ENCODE data around the gene ATP8B1. TPM values are rescaled to one million over a fixed set of nuclear protein-coding genes. Genes with fewer than 3 reads are reported as not detected.

ATP8B1 gene
- polyA plus RNA-seq, 2 of the 4 experiments (the other 2 are of a cell fraction): 7.1 to 23.4 TPM

GRCh38 chr18:57759650-57760049 lies 43.5 kb downstream of the ATP8B1 start:
- Histone ChIP-seq H3K27ac (peak overlapping the region; percentile 90 to 91), H3K4me2 (peak overlapping the region; percentile 70), H3K9me3 (no peaks in the 10 kb centered on the region), H3K4me3 (peak overlapping the region; percentile 34; the same call in 2 of the 3 replicates), H3K4me1 (peaks cover 35% of the 10 kb centered on the region)
- DNase-seq (ENCODE audit: low read depth in 1 of 2, low spot score in 1 of 2): peak in 1 of 2 experiments; percentile 82
- WGBS (ENCODE audit: missing lambda C conversion rate): 6% methylated on average over 13 of the region's 13 CpGs
- TF ChIP-seq KDM5A (IDR thresholded peaks at IDR 0.05) (no peak), RAD21 (conservative IDR thresholded peaks at IDR 0.05 in 1 of 2, IDR thresholded peaks at IDR 0.05 in 1 of 2) (0 out of 5 replicates have a peak, but pooled peaks of 1 of the 2 experiments have one; percentile 25), MAZ (IDR thresholded peaks at IDR 0.05; ENCODE audit: borderline replicate concordance, low read depth, low read length) (no peak), BHLHE40 (IDR thresholded peaks at IDR 0.05; ENCODE audit: low read depth, low read length) (no peak), GATA3 (IDR thresholded peaks at IDR 0.05; ENCODE audit: borderline replicate concordance) (0 out of 2 replicates have a peak, but pooled peaks have one; percentile 30), FOSB (CRISPR knock-in tag; IDR thresholded peaks at IDR 0.05) (no peak), PHF8 (IDR thresholded peaks at IDR 0.05; ENCODE audit: borderline replicate concordance, low read depth) (no peak), ZFP36 (IDR thresholded peaks at IDR 0.05; ENCODE audit: borderline replicate concordance, partially characterized antibody) (no peak), ELK1 (IDR thresholded peaks at IDR 0.05; ENCODE audit: low read depth, low read length) (no peak), CHD2 (IDR thresholded peaks at IDR 0.05; ENCODE audit: low read length, partially characterized antibody) (no peak), BCL3 (IDR thresholded peaks at IDR 0.05) (no peak), KDM1A (IDR thresholded peaks at IDR 0.05; ENCODE audit: low read depth) (no peak), NR3C1 (IDR thresholded peaks at IDR 0.05) (no peak), ZNF302 (CRISPR knock-in tag; IDR thresholded peaks at IDR 0.05) (no peak), JUN (IDR thresholded peaks at IDR 0.05) (peak in 1 of 2 experiments; percentile 39; a peak in 1 of 5 replicates), HDAC2 (IDR thresholded peaks at IDR 0.05) (no peak), ZC3H11A (IDR thresholded peaks at IDR 0.05) (no peak), POLR2AphosphoS2 (conservative IDR thresholded peaks at IDR 0.05; ENCODE audit: low read length) (no peak), JUNB (IDR thresholded peaks at IDR 0.05) (peak; percentile 13; the same call in 1 of the 2 replicates), ESRRA (IDR thresholded peaks at IDR 0.05; ENCODE audit: borderline replicate concordance, low read length) (no peak), RCOR1 (IDR thresholded peaks at IDR 0.05; ENCODE audit: low read depth, low read length) (no peak), CTCF (IDR thresholded peaks at IDR 0.05) (no peak), NPAS2 (CRISPR knock-in tag; IDR thresholded peaks at IDR 0.05; ENCODE audit: borderline replicate concordance) (no peak), FOSL2 (IDR thresholded peaks at IDR 0.05) (peak; percentile 72), FOSL2 (CRISPR knock-in tag; IDR thresholded peaks at IDR 0.05) (peak; percentile 87), NFE2L2 (conservative IDR thresholded peaks at IDR 0.05; ENCODE audit: low read length) (no peak), RNF2 (IDR thresholded peaks at IDR 0.05; ENCODE audit: borderline replicate concordance, low read depth) (no peak), EP300 (IDR thresholded peaks at IDR 0.05) (0 out of 5 replicates have a peak, but pooled peaks of 1 of the 2 experiments have one; percentile 15), CEBPB (IDR thresholded peaks at IDR 0.05) (peak; percentile 74 to 89)
- TF ChIP-seq, protein P1, sequence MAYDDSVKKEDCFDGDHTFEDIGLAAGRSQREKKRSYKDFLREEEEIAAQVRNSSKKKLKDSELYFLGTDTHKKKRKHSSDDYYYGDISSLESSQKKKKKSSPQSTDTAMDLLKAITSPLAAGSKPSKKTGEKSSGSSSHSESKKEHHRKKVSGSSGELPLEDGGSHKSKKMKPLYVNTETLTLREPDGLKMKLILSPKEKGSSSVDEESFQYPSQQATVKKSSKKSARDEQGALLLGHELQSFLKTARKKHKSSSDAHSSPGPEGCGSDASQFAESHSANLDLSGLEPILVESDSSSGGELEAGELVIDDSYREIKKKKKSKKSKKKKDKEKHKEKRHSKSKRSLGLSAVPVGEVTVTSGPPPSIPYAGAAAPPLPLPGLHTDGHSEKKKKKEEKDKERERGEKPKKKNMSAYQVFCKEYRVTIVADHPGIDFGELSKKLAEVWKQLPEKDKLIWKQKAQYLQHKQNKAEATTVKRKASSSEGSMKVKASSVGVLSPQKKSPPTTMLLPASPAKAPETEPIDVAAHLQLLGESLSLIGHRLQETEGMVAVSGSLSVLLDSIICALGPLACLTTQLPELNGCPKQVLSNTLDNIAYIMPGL (CRISPR knock-in tag; IDR thresholded peaks at IDR 0.05; ENCODE audit: borderline replicate concordance): no peak
- TF ChIP-seq, protein P2, sequence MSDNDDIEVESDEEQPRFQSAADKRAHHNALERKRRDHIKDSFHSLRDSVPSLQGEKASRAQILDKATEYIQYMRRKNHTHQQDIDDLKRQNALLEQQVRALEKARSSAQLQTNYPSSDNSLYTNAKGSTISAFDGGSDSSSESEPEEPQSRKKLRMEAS (IDR thresholded peaks at IDR 0.05): peak; percentile 45; the same call in 1 of the 2 replicates
- TF ChIP-seq, protein P3, sequence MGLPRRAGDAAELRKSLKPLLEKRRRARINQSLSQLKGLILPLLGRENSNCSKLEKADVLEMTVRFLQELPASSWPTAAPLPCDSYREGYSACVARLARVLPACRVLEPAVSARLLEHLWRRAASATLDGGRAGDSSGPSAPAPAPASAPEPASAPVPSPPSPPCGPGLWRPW (IDR thresholded peaks at IDR 0.05): no peak
- no peak for FAIRE-seq
- CTCF ChIA-PET: interaction anchor here (1.0 to 1.5 kb wide), 6 partner anchors 8 to 129 kb away, joined by 3 to 6 read pairs (median 4); no protein-coding TSS in a partner anchor
- POLR2A ChIA-PET: interaction anchor here (0.6 to 1.0 kb wide), 4 partner anchors 22 to 378 kb away, joined by 3 to 5 read pairs (median 4); no protein-coding TSS in a partner anchor
- ATAC-seq: peak; percentile 98 to 99

Data from A549 (cell line).